Mucosa of descending colon (tissue), 3 donors: Measurements from ENCODE around the gene ANO1. TPM values are rescaled to one million over a fixed set of nuclear protein-coding genes. Genes with fewer than 3 reads are reported as not detected.
A peak's percentile ranks its signal among the peaks of the same experiment; 100 is the strongest.

Experiments
- ATAC-seq: fragments of 200-7000 bp; cut with Tn5 transposase; one replicate; pipeline ENCODE4 v1.9.1; 2020; ENCODE audit warnings: mild to moderate bottlenecking, moderate library complexity
- DNase-seq, 3 donors: peaks; one replicate each; pipeline ENCODE4 v3.0.0-alpha.2; 2020
- H3K36me3 ChIP-seq: fragments of 200-600 bp; one replicate; pipeline ENCODE4 v1.8.0; 2021; ENCODE audit warnings: low read depth, mild to moderate bottlenecking
- H3K4me1 ChIP-seq: fragments of 200-600 bp; one replicate; pipeline ENCODE4 v1.8.0; 2021; ENCODE audit warnings: low read depth, mild to moderate bottlenecking
- H3K4me3 ChIP-seq: fragments of 200-600 bp; one replicate; pipeline ENCODE4 v1.8.0; 2021; ENCODE audit warnings: mild to moderate bottlenecking
- H3K9me3 ChIP-seq: fragments of 200-600 bp; one replicate; pipeline ENCODE4 v1.8.0; 2021; ENCODE audit warnings: mild to moderate bottlenecking
- intact Hi-C, 2 donors: fragments of 100-400 bp; cut with DNase I in 1 of 2; cut with micrococcal nuclease in 1 of 2; formaldehyde crosslinking; loops; one replicate each; pipeline versions ENCODE4 v1.11.0 to v1.11.1; 2022; cut with DNase I, micrococcal nuclease
- total RNA-seq, 3 donors: library from RNA; stranded (reverse); fragmentation: NEBNext Ultra II Directional in 2 of 3; extraction: Animal tissue kit (Norgen Biotek cat#: 25700) in 2 of 3; gene quantifications; one replicate each; pipeline versions ENCODE4 v1.2.1 to v1.2.4, GENCODE V29; 2021 to 2023
- TF ChIP-seq, protein P1 (sequence below): fragments of 200-600 bp; IDR thresholded peaks from one replicate; pipeline ENCODE4 v1.8.0; 2022; ENCODE audit warnings: antibody characterized with exemption, mild to moderate bottlenecking
- donor health status: DM: no; HTN: no; CAD: no; lungs with moderate emphysema.
- donor health status: DM: no; HTN: no; CAD: no.
- donor health status: DM: no; HTN: yes; CAD: no.

The ANO1 gene
- total RNA-seq, 3 donors from 2014 or later = 10.7 to 26.6 (median 11.8) TPM

- intact Hi-C loops = loop anchor here in 1 of 2 donors (10.0 kb wide), 1 partner anchor 58 kb away; no protein-coding TSS in a partner anchor
- TF ChIP-seq, protein P1, sequence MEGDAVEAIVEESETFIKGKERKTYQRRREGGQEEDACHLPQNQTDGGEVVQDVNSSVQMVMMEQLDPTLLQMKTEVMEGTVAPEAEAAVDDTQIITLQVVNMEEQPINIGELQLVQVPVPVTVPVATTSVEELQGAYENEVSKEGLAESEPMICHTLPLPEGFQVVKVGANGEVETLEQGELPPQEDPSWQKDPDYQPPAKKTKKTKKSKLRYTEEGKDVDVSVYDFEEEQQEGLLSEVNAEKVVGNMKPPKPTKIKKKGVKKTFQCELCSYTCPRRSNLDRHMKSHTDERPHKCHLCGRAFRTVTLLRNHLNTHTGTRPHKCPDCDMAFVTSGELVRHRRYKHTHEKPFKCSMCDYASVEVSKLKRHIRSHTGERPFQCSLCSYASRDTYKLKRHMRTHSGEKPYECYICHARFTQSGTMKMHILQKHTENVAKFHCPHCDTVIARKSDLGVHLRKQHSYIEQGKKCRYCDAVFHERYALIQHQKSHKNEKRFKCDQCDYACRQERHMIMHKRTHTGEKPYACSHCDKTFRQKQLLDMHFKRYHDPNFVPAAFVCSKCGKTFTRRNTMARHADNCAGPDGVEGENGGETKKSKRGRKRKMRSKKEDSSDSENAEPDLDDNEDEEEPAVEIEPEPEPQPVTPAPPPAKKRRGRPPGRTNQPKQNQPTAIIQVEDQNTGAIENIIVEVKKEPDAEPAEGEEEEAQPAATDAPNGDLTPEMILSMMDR = no peak
- H3K36me3 ChIP-seq = peaks cover 5% of the 10 kb centered on the region
- ATAC-seq = no peak
- no peaks in the 10 kb centered on the region for H3K9me3 ChIP-seq
- peaks cover 22% of the 10 kb centered on the region for H3K4me1 ChIP-seq
- H3K4me3 ChIP-seq = no peak overlapping the region
- DNase-seq = no peak
These were observed 128.9 kb downstream of the ANO1 start for GRCh38 chr11:70206982-70207376.

GRCh38 chr11:70207531-70208131 is 129.5 kb downstream of the ANO1 start:
- Histone ChIP-seq H3K36me3 (peaks cover 5% of the 10 kb centered on the region), H3K4me3 (no peak overlapping the region), H3K9me3 (no peaks in the 10 kb centered on the region), H3K4me1 (peaks cover 22% of the 10 kb centered on the region)
- no peak for DNase-seq
- ATAC-seq = no peak
- TF ChIP-seq, protein P1 = no peak
- intact Hi-C loops = loop anchor here in 1 of 2 donors (10.0 kb wide), 1 partner anchor 57 kb away; no protein-coding TSS in a partner anchor

DNA sequence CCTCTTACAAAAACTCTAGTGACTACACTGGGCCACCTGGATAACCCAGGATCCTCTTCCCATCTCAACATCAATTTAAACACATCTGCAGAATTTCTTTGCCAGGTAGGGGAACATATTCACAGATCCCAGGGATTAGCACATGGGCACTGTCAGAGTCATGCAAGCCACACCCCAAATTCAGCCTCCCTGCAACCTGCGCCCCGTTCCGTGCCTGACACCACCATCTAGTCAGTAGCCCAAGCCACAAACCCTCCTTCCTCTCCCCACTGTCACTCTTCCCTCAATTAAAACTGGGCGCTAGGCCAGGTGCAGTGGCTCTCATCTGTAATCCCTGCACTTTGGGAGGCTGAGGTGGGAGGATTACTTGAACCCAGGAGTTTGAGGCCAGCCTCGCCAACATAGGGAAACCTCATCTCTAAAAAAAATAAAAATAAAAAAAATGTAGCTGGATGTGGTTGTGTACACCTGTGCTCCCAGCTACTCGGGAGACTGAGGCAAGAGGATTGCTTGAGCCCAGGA is 131.3 kb downstream of the ANO1 start:
- no peak overlapping the region for H3K4me3 ChIP-seq
- intact Hi-C loops = loop anchor here in 1 of 2 donors (10.0 kb wide), 1 partner anchor 55 kb away; no protein-coding TSS in a partner anchor
- ATAC-seq (no peak), DNase-seq (no peak)
- TF ChIP-seq, protein P1 = no peak
- H3K9me3 ChIP-seq = no peaks in the 10 kb centered on the region
- H3K36me3 ChIP-seq = peaks cover 5% of the 10 kb centered on the region
- peaks cover 17% of the 10 kb centered on the region for H3K4me1 ChIP-seq

GRCh38 chr11:70210051-70210501 is 132.0 kb downstream of the ANO1 start:
- ATAC-seq (peak; percentile 64), DNase-seq (no peak)
- Histone ChIP-seq H3K36me3 (peaks cover 5% of the 10 kb centered on the region), H3K9me3 (no peaks in the 10 kb centered on the region), H3K4me3 (no peak overlapping the region), H3K4me1 (peaks cover 11% of the 10 kb centered on the region)
- TF ChIP-seq, protein P1 = no peak
- intact Hi-C loops = no loop called here

- ATAC-seq (peak; percentile 14), DNase-seq (no peak)
- intact Hi-C loops = no loop called here
- Histone ChIP-seq H3K4me1 (peaks cover 6% of the 10 kb centered on the region), H3K36me3 (peaks cover 5% of the 10 kb centered on the region), H3K4me3 (no peak overlapping the region), H3K9me3 (no peaks in the 10 kb centered on the region)
- TF ChIP-seq, protein P1 = no peak
These were observed 132.4 kb downstream of the ANO1 start for GRCh38 chr11:70210530-70210929.
